Caco-2 (cell line): ENCODE results near the gene LSM10. TPM values are rescaled to one million over a fixed set of nuclear protein-coding genes. Genes with fewer than 3 reads are reported as not detected.
A peak's percentile ranks its signal among the peaks of the same experiment; 100 is the strongest.

Source experiments
- BruUV-seq: library from RNA; stranded (reverse); fragments of 400-500 nt; replicated peaks from 2 replicates; lab custom pipeline; 2021; lab: Mats Ljungman, UMichigan
- CTCF ChIA-PET: fragments of 300-600 bp; sonication (Branson Sonifier 250); formaldehyde crosslinking; loops from one replicate; lab custom pipeline; 2022; ENCODE audit warnings: antibody characterized with exemption; lab: Charles Lee
- POLR2A ChIA-PET: fragments of 300-600 bp; sonication (Branson Sonifier 250); formaldehyde crosslinking; loops from one replicate; lab custom pipeline; 2022; ENCODE audit warnings: antibody characterized with exemption; lab: Charles Lee
- DNase-seq, 2 experiments: peaks; one replicate each; pipeline versions ENCODE4 v3.0.0 to v3.0.0-alpha.2; 2020 to 2022
- H3K27me3 ChIP-seq: replicated peaks from 2 replicates; pipeline ENCODE4 v1.6.0; 2011; ENCODE audit warnings: low read length; ENCODE audit not compliant: control insufficient read depth, insufficient read depth
- H3K36me3 ChIP-seq: 2 replicates; pipeline ENCODE4 v1.5.1; 2011; ENCODE audit warnings: low read length; ENCODE audit not compliant: control insufficient read depth, insufficient read depth
- H3K4me1 ChIP-seq: fragments of 250-450 bp; sonication (Bioruptor Pico); 2 replicates; pipeline ENCODE4 v1.5.1; 2020; ENCODE audit warnings: mild to moderate bottlenecking
- H3K4me3 ChIP-seq: 2 replicates; pipeline ENCODE4 v1.5.1; 2011; ENCODE audit warnings: low read depth, mild to moderate bottlenecking, control low read depth, low read length
- H3K9me3 ChIP-seq: fragments of 250-450 bp; sonication (Bioruptor Pico); 2 replicates; pipeline ENCODE4 v1.5.1; 2020; ENCODE audit warnings: mild to moderate bottlenecking, moderate library complexity
- H3K27ac Mint-ChIP-seq: one replicate; pipeline ENCODE4 v1.8.0; 2022; ENCODE audit warnings: mixed read lengths; ENCODE audit not compliant: unreplicated experiment
- H3K27me3 Mint-ChIP-seq: one replicate; pipeline ENCODE4 v1.8.0; 2022; ENCODE audit warnings: mixed read lengths; ENCODE audit not compliant: insufficient read depth, unreplicated experiment
- H3K36me3 Mint-ChIP-seq: one replicate; pipeline ENCODE4 v1.8.0; 2022; ENCODE audit warnings: mild to moderate bottlenecking, mixed read lengths; ENCODE audit not compliant: insufficient read depth, unreplicated experiment
- H3K4me1 Mint-ChIP-seq: one replicate; pipeline ENCODE4 v1.8.0; 2022; ENCODE audit warnings: low read depth, mixed read lengths; ENCODE audit not compliant: unreplicated experiment
- H3K4me3 Mint-ChIP-seq: one replicate; pipeline ENCODE4 v1.8.0; 2022; ENCODE audit warnings: mild to moderate bottlenecking, moderate library complexity, mixed read lengths; ENCODE audit not compliant: unreplicated experiment
- H3K9me3 Mint-ChIP-seq: one replicate; pipeline ENCODE4 v1.8.0; 2022; ENCODE audit warnings: mixed read lengths; ENCODE audit not compliant: unreplicated experiment
- CTCF ChIP-seq, 2 experiments: fragments of 200-600 bp in 1 of 2; IDR thresholded peaks; 1 replicate in 1 of 2; 2 replicates in 1 of 2; pipeline versions ENCODE4 v1.5.1 to v1.8.0; 2011 to 2022; ENCODE audit warnings: antibody characterized with exemption in 1 of 2, control low read depth in 1 of 2, inconsistent platforms in 1 of 2, low read depth in 1 of 2, low read length in 1 of 2, mild to moderate bottlenecking in 1 of 2, moderate library complexity in 1 of 2; ENCODE audit not compliant: insufficient read depth in 1 of 2, severe bottlenecking in 1 of 2, unreplicated experiment in 1 of 2
- intact Hi-C: fragments of 100-400 bp; cut with micrococcal nuclease; formaldehyde crosslinking; loops from one replicate; pipeline ENCODE4 v1.10.0; 2022; ENCODE audit not compliant: unreplicated experiment
- total RNA-seq: library from RNA; stranded (reverse); gene quantifications from 2 replicates; pipeline ENCODE4 v1.2.3, GENCODE V29; 2022

The LSM10 gene
- total RNA-seq, 1 experiment from 2014 or later, result 20.7 TPM

GRCh38 chr1:36384542-36385409 lies 12.9 kb downstream of the LSM10 start:
- H3K4me3 Mint-ChIP-seq, result peak overlapping the region; percentile 79
- peaks cover 40% of the 10 kb centered on the region for H3K4me1 Mint-ChIP-seq
- no peaks in the 10 kb centered on the region for H3K36me3 ChIP-seq
- H3K9me3 ChIP-seq, result no peaks in the 10 kb centered on the region
- BruUV-seq, result TSS peak; percentile 63
- H3K27me3 ChIP-seq, result no peaks in the 10 kb centered on the region
- ChIA-PET CTCF (interaction anchor here (0.8 to 1.0 kb wide), 2 partner anchors 16 to 78 kb away, joined by 3 read pairs; partner anchors contain the start of gene SH3D21), POLR2A (interaction anchor here (0.6 to 2.1 kb wide), 4 partner anchors 12 to 79 kb away, joined by 3 to 9 read pairs (median 4); partner anchors contain the start of genes MRPS15 and OSCP1)
- no peak for TF ChIP-seq CTCF (IDR thresholded peaks at IDR 0.05; ENCODE audit: insufficient read depth in 1 of 2, low read depth in 1 of 2, low read length in 1 of 2, severe bottlenecking in 1 of 2, unreplicated experiment in 1 of 2)
- H3K27me3 Mint-ChIP-seq, result no peaks in the 10 kb centered on the region
- peaks cover 16% of the 10 kb centered on the region; the same call in 1 of the 2 replicates for H3K4me1 ChIP-seq
- peak overlapping the region; percentile 80 for H3K27ac Mint-ChIP-seq
- H3K4me3 ChIP-seq, result peak overlapping the region; percentile 76
- intact Hi-C loops, result loop anchor here (5.0 to 10.0 kb wide), 2 partner anchors 38 to 160 kb away; partner anchors contain the start of gene THRAP3
- H3K36me3 Mint-ChIP-seq, result peaks cover 21% of the 10 kb centered on the region
- DNase-seq, result peak; percentile 79 to 82
- H3K9me3 Mint-ChIP-seq, result no peaks in the 10 kb centered on the region

GRCh38 chr1:36383240-36383639 lies 14.5 kb downstream of the LSM10 start:
- Mint-ChIP-seq H3K27ac (no peak overlapping the region), H3K9me3 (no peaks in the 10 kb centered on the region), H3K4me1 (peaks cover 40% of the 10 kb centered on the region), H3K4me3 (no peak overlapping the region), H3K36me3 (peaks cover 27% of the 10 kb centered on the region), H3K27me3 (no peaks in the 10 kb centered on the region)
- Histone ChIP-seq H3K9me3 (no peaks in the 10 kb centered on the region), H3K4me1 (peaks cover 16% of the 10 kb centered on the region; the same call in 1 of the 2 replicates), H3K36me3 (no peaks in the 10 kb centered on the region), H3K27me3 (no peaks in the 10 kb centered on the region), H3K4me3 (no peak overlapping the region)
- BruUV-seq, result no TSS peak
- DNase-seq, result no peak
- ChIA-PET POLR2A (no interaction called here), CTCF (no interaction called here)
- intact Hi-C loops, result loop anchor here (10.0 kb wide), 1 partner anchor 158 kb away; the partner anchor contains the start of gene THRAP3
- no peak for TF ChIP-seq CTCF (IDR thresholded peaks at IDR 0.05; ENCODE audit: insufficient read depth in 1 of 2, low read depth in 1 of 2, low read length in 1 of 2, severe bottlenecking in 1 of 2, unreplicated experiment in 1 of 2)

GRCh38 chr1:36382669-36383068 lies 15.0 kb downstream of the LSM10 start:
- H3K36me3 ChIP-seq, result no peaks in the 10 kb centered on the region
- no peak for TF ChIP-seq CTCF (IDR thresholded peaks at IDR 0.05; ENCODE audit: insufficient read depth in 1 of 2, low read depth in 1 of 2, low read length in 1 of 2, severe bottlenecking in 1 of 2, unreplicated experiment in 1 of 2)
- no peaks in the 10 kb centered on the region for H3K27me3 ChIP-seq
- no peak overlapping the region for H3K27ac Mint-ChIP-seq
- intact Hi-C loops, result loop anchor here (10.0 kb wide), 1 partner anchor 158 kb away; the partner anchor contains the start of gene THRAP3
- no peaks in the 10 kb centered on the region for H3K9me3 ChIP-seq
- H3K27me3 Mint-ChIP-seq, result no peaks in the 10 kb centered on the region
- H3K4me1 Mint-ChIP-seq, result peaks cover 39% of the 10 kb centered on the region
- H3K4me3 ChIP-seq, result no peak overlapping the region
- no peak for DNase-seq
- H3K36me3 Mint-ChIP-seq, result peaks cover 27% of the 10 kb centered on the region
- no TSS peak for BruUV-seq
- H3K9me3 Mint-ChIP-seq, result no peaks in the 10 kb centered on the region
- H3K4me3 Mint-ChIP-seq, result no peak overlapping the region
- peaks cover 13% of the 10 kb centered on the region; the same call in 1 of the 2 replicates for H3K4me1 ChIP-seq
- CTCF ChIA-PET, result no interaction called here
- POLR2A ChIA-PET, result no interaction called here
